K562 (cell line): Measurements from ENCODE around the gene DIPK1B. TPM values are rescaled to one million over a fixed set of nuclear protein-coding genes. Genes with fewer than 3 reads are reported as not detected.
A peak's percentile ranks its signal among the peaks of the same experiment; 100 is the strongest.

Source experiments
- CREB1 ChIP-seq, 2 experiments: sonication (generic) in 1 of 2; formaldehyde crosslinking in 1 of 2; IDR thresholded peaks; 2 replicates each; pipeline versions ENCODE4 v1.6.1 to v1.8.0; 2012 to 2022; ENCODE audit warnings: inconsistent platforms in 1 of 2, mild to moderate bottlenecking in 1 of 2, missing genetic modification reagents in 1 of 2, moderate library complexity in 1 of 2
- CREM ChIP-seq: IDR thresholded peaks from 2 replicates; pipeline ENCODE4 v1.6.1; 2014; ENCODE audit warnings: antibody characterized with exemption, low read depth
- HCFC1 ChIP-seq: IDR thresholded peaks from 2 replicates; pipeline ENCODE4 v1.6.1; 2012; ENCODE audit warnings: low read depth, low read length, improper control_type of control experiment
- HIVEP1 ChIP-seq: fragments of 250-450 bp; sonication (Bioruptor Pico); IDR thresholded peaks from 2 replicates; pipeline ENCODE4 v1.4.0; 2020; ENCODE audit warnings: mild to moderate bottlenecking
- HNRNPL ChIP-seq: fragments of 200-400 bp; formaldehyde crosslinking; IDR thresholded peaks from 2 replicates; pipeline ENCODE4 v1.6.1; 2017; ENCODE audit warnings: low read depth, mild to moderate bottlenecking, low read length
- LEF1 ChIP-seq: fragments of 450-650 bp; IDR thresholded peaks from 2 replicates; pipeline ENCODE4 v1.6.1; 2016; ENCODE audit warnings: mild to moderate bottlenecking
- MYC ChIP-seq, 2 experiments: fragments of 250-450 bp in 1 of 2; sonication (Bioruptor Pico) in 1 of 2; IDR thresholded peaks; 2 replicates each; pipeline versions ENCODE4 v1.5.1 to v1.6.1; 2012 to 2021; ENCODE audit warnings: low read depth in 2 of 2, borderline replicate concordance in 1 of 2, improper control_type of control experiment in 1 of 2, low read length in 1 of 2, mild to moderate bottlenecking in 1 of 2, moderate library complexity in 1 of 2
- PHF8 ChIP-seq: fragments of 200-600 bp; sonication (generic); IDR thresholded peaks from 2 replicates; pipeline ENCODE4 v1.6.1; 2012; ENCODE audit warnings: mixed run types, mild to moderate bottlenecking, inconsistent platforms, low read length, moderate library complexity, borderline replicate concordance
- POLR2A ChIP-seq: fragments of 450-650 bp; conservative IDR thresholded peaks from 2 replicates; pipeline ENCODE4 v1.6.1; 2016
- PTTG1 ChIP-seq: fragments of 450-650 bp; IDR thresholded peaks from 2 replicates; pipeline ENCODE4 v1.6.1; 2016; ENCODE audit warnings: low read depth, mild to moderate bottlenecking, missing genetic modification characterization, missing compliant biosample characterization
- SUPT5H ChIP-seq: fragments of 450-650 bp; IDR thresholded peaks from 2 replicates; pipeline ENCODE4 v1.6.1; 2016
- TBP ChIP-seq: optimal IDR thresholded peaks from 2 replicates; pipeline ENCODE3; 2011; ENCODE audit warnings: low read depth, low read length, improper control_type of control experiment
- ZFX ChIP-seq: sonication (generic); formaldehyde crosslinking; IDR thresholded peaks from 2 replicates; pipeline ENCODE4 v1.8.0; 2022; ENCODE audit warnings: mild to moderate bottlenecking, missing genetic modification reagents, moderate library complexity
- ZNF384 ChIP-seq: IDR thresholded peaks from 2 replicates; pipeline ENCODE4 v1.6.1; 2012; ENCODE audit warnings: low read depth, low read length, improper control_type of control experiment
- ZNF766 ChIP-seq: fragments of 200-800 bp; sonication (Bioruptor generic); conservative IDR thresholded peaks from 2 replicates; pipeline ENCODE4 v1.6.1; 2016; ENCODE audit warnings: missing genetic modification characterization, missing compliant biosample characterization
- polyA plus RNA-seq, 8 experiments: library from polyadenylated mRNA; depleted of rRNA in 4 of 8; stranded (reverse) in 5 of 8; unstranded in 3 of 8; fragments of >200 nt; fragmentation: Nextera tagmentation in 2 of 8; fragmentation: Illumina TruSeq in 1 of 8; extraction: Ambion mirVana in 2 of 8; extraction: Trizol in 1 of 8; gene quantifications; 2 replicates each; pipeline versions ENCODE4 v1.2.1 to v1.2.3, GENCODE V29; 2011 to 2014; ENCODE audit warnings: inconsistent platforms in 1 of 8, missing spikeins in 1 of 8
- total RNA-seq, 7 experiments: library from RNA; depleted of rRNA in 6 of 7; stranded (reverse); fragments of >200 nt in 6 of 7; fragmentation: Illumina TruSeq in 2 of 7; extraction: Trizol in 2 of 7; gene quantifications; 2 replicates each; pipeline versions ENCODE4 v1.2.1 to v1.2.3, GENCODE V29; 2011 to 2021; ENCODE audit warnings: low replicate concordance in 1 of 7
- TF ChIP-seq, protein P1 (sequence below): fragments of 250-450 bp; sonication (Bioruptor Pico); IDR thresholded peaks from 2 replicates; pipeline ENCODE4 v1.8.0; 2021; ENCODE audit warnings: borderline replicate concordance, mild to moderate bottlenecking, moderate library complexity; ENCODE audit not compliant: poor library complexity, severe bottlenecking
- TF ChIP-seq, protein P2 (sequence below): fragments of 250-450 bp; sonication (Bioruptor Pico); IDR thresholded peaks from 2 replicates; pipeline ENCODE4 v1.4.0; 2020
- TF ChIP-seq, protein P3 (sequence below), 3 experiments: IDR thresholded peaks in 2 of 3; conservative IDR thresholded peaks in 1 of 3; 2 replicates each; pipeline ENCODE4 v1.5.1; 2011 to 2012; ENCODE audit warnings: low read length in 3 of 3, mild to moderate bottlenecking in 3 of 3, control low read depth in 2 of 3, improper control_type of control experiment in 1 of 3, inconsistent platforms in 1 of 3, low read depth in 1 of 3, mixed read lengths in 1 of 3, moderate library complexity in 1 of 3; ENCODE audit not compliant: insufficient read depth in 2 of 3
- TF ChIP-seq, protein P4 (sequence below), 2 experiments: fragments of 450-650 bp; conservative IDR thresholded peaks; 2 replicates each; pipeline ENCODE4 v1.6.1; 2017; ENCODE audit warnings: mild to moderate bottlenecking in 2 of 2, moderate library complexity in 2 of 2
- TF ChIP-seq, protein P5 (sequence below): sonication (generic); formaldehyde crosslinking; IDR thresholded peaks from 2 replicates; pipeline ENCODE4 v1.8.0; 2022; ENCODE audit warnings: mild to moderate bottlenecking, low read depth, missing genetic modification reagents

Gene DIPK1B
- total and polyA plus RNA-seq, 9 of the 15 experiments (the other 6 are each of a cell fraction or from before 2014, with no cell fraction given) = 0.08 to 22.3 (median 5.9) TPM

DNA sequence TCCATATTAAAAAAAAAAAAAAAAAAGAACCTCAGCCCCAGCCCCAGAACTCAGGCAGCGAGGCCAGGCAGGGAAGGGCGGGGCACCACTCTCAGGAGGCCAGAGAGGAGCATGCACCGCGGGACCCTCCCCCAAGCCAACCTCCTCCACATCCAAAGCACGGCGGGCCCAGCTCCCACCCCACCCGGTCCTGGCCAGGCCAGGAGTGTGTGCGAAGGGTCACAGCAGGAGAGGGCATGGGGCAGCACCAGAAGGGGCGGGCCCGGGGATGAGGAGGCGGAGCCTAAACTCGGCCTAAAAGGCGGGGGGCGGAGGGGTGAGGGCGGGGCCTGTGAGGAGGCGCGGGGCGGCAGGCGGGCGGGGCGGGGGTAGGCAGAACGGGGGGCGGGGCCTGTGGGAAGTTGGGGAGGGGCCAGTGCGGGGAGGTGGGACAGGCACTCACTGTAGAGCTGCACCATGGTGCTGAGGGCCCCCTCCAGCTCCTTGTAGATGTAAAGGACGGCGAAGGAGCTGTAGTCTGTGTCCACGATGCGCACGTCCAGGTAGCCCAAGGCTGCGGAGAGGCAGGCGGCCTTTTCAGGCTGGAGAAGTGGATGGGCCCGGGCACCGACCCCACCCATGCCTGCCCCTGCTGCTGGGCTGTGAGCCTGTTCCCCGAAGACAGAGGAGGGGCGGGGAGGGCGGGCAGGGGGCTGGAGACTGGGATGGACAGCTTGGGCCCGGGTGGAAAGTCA is 50.7 kb downstream of the DIPK1B start (continued):
- TF ChIP-seq, protein P1, sequence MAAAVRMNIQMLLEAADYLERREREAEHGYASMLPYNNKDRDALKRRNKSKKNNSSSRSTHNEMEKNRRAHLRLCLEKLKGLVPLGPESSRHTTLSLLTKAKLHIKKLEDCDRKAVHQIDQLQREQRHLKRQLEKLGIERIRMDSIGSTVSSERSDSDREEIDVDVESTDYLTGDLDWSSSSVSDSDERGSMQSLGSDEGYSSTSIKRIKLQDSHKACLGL (CRISPR knock-in tag) = no peak
- TF ChIP-seq, protein P2, sequence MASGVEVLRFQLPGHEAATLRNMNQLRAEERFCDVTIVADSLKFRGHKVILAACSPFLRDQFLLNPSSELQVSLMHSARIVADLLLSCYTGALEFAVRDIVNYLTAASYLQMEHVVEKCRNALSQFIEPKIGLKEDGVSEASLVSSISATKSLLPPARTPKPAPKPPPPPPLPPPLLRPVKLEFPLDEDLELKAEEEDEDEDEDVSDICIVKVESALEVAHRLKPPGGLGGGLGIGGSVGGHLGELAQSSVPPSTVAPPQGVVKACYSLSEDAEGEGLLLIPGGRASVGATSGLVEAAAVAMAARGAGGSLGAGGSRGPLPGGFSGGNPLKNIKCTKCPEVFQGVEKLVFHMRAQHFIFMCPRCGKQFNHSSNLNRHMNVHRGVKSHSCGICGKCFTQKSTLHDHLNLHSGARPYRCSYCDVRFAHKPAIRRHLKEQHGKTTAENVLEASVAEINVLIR (CRISPR knock-in tag) = no peak
- TF ChIP-seq POLR2A (peak; percentile 57; the same call in 1 of the 2 replicates), PTTG1 (tag) (no peak), CREM (peak; percentile 18; the same call in 1 of the 2 replicates), CREB1 (IDR thresholded peaks at IDR 0.05) (no peak; the same call in 1 of the 2 replicates), CREB1 (CRISPR knock-in tag; IDR thresholded peaks at IDR 0.05) (0 out of 2 replicates have a peak, but pooled peaks have one; percentile 18), HIVEP1 (no peak), ZNF766 (CRISPR knock-in tag) (no peak), TBP (peak; percentile 32), MYC (IDR thresholded peaks at IDR 0.05; ENCODE audit: low read depth, low read length) (peak; percentile 46; the same call in 1 of the 2 replicates), MYC (CRISPR knock-in tag; IDR thresholded peaks at IDR 0.05; ENCODE audit: borderline replicate concordance, low read depth) (no peak), ZFX (CRISPR knock-in tag) (peak; percentile 41; the same call in 1 of the 2 replicates), LEF1 (no peak), HCFC1 (no peak), SUPT5H (peak; percentile 59; the same call in 1 of the 2 replicates), ZNF384 (peak; percentile 81), PHF8 (peak; percentile 51; the same call in 1 of the 2 replicates), HNRNPL (no peak)
- TF ChIP-seq, protein P3, sequence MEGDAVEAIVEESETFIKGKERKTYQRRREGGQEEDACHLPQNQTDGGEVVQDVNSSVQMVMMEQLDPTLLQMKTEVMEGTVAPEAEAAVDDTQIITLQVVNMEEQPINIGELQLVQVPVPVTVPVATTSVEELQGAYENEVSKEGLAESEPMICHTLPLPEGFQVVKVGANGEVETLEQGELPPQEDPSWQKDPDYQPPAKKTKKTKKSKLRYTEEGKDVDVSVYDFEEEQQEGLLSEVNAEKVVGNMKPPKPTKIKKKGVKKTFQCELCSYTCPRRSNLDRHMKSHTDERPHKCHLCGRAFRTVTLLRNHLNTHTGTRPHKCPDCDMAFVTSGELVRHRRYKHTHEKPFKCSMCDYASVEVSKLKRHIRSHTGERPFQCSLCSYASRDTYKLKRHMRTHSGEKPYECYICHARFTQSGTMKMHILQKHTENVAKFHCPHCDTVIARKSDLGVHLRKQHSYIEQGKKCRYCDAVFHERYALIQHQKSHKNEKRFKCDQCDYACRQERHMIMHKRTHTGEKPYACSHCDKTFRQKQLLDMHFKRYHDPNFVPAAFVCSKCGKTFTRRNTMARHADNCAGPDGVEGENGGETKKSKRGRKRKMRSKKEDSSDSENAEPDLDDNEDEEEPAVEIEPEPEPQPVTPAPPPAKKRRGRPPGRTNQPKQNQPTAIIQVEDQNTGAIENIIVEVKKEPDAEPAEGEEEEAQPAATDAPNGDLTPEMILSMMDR (IDR thresholded peaks at IDR 0.05 in 2 of 3, conservative IDR thresholded peaks at IDR 0.05 in 1 of 3; ENCODE audit: insufficient read depth in 2 of 3, low read depth in 1 of 3, low read length in 3 of 3) = peak; percentile 11 to 39 (median 32); a peak in 4 of 6 replicates
- TF ChIP-seq, protein P4, sequence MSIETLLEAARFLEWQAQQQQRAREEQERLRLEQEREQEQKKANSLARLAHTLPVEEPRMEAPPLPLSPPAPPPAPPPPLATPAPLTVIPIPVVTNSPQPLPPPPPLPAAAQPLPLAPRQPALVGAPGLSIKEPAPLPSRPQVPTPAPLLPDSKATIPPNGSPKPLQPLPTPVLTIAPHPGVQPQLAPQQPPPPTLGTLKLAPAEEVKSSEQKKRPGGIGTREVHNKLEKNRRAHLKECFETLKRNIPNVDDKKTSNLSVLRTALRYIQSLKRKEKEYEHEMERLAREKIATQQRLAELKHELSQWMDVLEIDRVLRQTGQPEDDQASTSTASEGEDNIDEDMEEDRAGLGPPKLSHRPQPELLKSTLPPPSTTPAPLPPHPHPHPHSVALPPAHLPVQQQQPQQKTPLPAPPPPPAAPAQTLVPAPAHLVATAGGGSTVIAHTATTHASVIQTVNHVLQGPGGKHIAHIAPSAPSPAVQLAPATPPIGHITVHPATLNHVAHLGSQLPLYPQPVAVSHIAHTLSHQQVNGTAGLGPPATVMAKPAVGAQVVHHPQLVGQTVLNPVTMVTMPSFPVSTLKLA (conservative IDR thresholded peaks at IDR 0.05) = 0 out of 4 replicates have a peak, but pooled peaks of 1 of the 2 experiments have one; percentile 37
- TF ChIP-seq, protein P5, sequence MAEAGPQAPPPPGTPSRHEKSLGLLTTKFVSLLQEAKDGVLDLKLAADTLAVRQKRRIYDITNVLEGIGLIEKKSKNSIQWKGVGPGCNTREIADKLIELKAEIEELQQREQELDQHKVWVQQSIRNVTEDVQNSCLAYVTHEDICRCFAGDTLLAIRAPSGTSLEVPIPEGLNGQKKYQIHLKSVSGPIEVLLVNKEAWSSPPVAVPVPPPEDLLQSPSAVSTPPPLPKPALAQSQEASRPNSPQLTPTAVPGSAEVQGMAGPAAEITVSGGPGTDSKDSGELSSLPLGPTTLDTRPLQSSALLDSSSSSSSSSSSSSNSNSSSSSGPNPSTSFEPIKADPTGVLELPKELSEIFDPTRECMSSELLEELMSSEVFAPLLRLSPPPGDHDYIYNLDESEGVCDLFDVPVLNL (CRISPR knock-in tag) = no peak
